GM12872 (cell line): ENCODE results near the gene PLXNA1.

Source experiments
- TF ChIP-seq, protein P1 (sequence below): IDR thresholded peaks from 3 replicates; pipeline ENCODE4 v1.5.1; 2011; ENCODE audit warnings: low read depth, mild to moderate bottlenecking, low read length, moderate library complexity; ENCODE audit not compliant: insufficient read depth

Gene PLXNA1

GRCh38 chr3:126971891-126972351, 11.0 kb upstream of the PLXNA1 start:
- TF ChIP-seq, protein P1, sequence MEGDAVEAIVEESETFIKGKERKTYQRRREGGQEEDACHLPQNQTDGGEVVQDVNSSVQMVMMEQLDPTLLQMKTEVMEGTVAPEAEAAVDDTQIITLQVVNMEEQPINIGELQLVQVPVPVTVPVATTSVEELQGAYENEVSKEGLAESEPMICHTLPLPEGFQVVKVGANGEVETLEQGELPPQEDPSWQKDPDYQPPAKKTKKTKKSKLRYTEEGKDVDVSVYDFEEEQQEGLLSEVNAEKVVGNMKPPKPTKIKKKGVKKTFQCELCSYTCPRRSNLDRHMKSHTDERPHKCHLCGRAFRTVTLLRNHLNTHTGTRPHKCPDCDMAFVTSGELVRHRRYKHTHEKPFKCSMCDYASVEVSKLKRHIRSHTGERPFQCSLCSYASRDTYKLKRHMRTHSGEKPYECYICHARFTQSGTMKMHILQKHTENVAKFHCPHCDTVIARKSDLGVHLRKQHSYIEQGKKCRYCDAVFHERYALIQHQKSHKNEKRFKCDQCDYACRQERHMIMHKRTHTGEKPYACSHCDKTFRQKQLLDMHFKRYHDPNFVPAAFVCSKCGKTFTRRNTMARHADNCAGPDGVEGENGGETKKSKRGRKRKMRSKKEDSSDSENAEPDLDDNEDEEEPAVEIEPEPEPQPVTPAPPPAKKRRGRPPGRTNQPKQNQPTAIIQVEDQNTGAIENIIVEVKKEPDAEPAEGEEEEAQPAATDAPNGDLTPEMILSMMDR, result no peak

DNA sequence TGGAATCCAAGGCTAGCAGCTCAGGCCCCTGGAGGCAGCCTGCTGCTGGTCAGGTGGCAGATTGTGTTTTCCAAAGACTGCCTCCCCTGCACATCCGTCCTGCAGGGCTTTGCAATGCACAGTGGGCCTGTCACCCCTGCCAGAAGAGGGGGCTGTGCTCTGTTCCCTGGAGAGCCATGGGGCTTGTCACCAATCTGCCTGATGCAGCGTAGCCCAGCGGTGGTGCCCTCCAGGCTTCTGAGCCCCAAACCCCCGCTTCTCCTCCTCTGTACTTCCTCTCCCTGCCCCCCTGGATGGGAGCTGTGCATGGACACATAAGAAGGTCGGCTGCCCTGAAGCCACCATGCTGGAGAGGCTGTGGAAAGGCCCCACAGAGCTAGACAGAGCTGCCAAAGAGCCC, 10.0 kb upstream of the PLXNA1 start:
- TF ChIP-seq, protein P1, result no peak

GRCh38 chr3:126973814-126974213, 9.1 kb upstream of the PLXNA1 start:
- TF ChIP-seq, protein P1, result no peak

- TF ChIP-seq, protein P1, result no peak
Measured at GRCh38 chr3:126974756-126975155, 8.2 kb upstream of the PLXNA1 start.

- TF ChIP-seq, protein P1, result no peak
Measured at GRCh38 chr3:126976906-126977305, 6.0 kb upstream of the PLXNA1 start.

GRCh38 chr3:126977821-126978220, 5.1 kb upstream of the PLXNA1 start:
- TF ChIP-seq, protein P1, result no peak

DNA sequence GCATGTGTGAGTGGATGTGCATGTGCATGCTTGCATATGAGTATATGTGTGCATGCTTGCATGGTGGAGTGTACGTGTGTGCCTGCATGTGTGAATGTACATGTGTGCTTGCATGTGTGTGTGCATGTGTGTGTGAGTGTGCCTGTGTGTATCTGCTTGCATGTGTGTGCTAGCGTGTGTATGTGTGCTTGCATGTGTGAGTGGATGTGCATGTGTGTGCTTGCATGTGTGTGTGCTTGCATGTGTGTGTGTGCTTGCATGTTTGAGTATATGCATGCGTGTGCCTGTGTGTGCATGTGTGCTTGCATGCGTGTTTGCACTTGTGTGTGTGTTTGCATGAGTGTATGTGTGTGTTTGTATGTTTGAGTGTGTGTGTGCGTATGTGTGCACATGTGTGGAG, 4.6 kb upstream of the PLXNA1 start:
- TF ChIP-seq, protein P1, result no peak
